Activated CD8-positive, alpha-beta memory T cell treated with anti-CD3 and anti-CD28 coated beads, Interleukin-2, amount 50 U/mL, for 48 hours (primary cell): ENCODE data around the gene ACTC1.

Experiments
- DNase-seq: peaks from one replicate; pipeline ENCODE4 v3.0.0-alpha.2; 2020

Gene ACTC1

GRCh38 chr15:34799149-34800101, 4.1 kb upstream of the ACTC1 start:
- DNase-seq = no peak

- no peak for DNase-seq
Observed at GRCh38 chr15:34796847-34797435, 1.6 kb upstream of the ACTC1 start.

GRCh38 chr15:34794590-34795206, 651 bp downstream of the ACTC1 start:
- no peak for DNase-seq

GRCh38 chr15:34793901-34794300, 1.4 kb downstream of the ACTC1 start:
- DNase-seq = no peak

GRCh38 chr15:34793071-34793470, 2.3 kb downstream of the ACTC1 start:
- DNase-seq = no peak

GRCh38 chr15:34791701-34792100, 3.6 kb downstream of the ACTC1 start:
- no peak for DNase-seq

GRCh38 chr15:34790121-34790520, 5.2 kb downstream of the ACTC1 start:
- DNase-seq = no peak

GRCh38 chr15:34789326-34789725, 6.0 kb downstream of the ACTC1 start:
- no peak for DNase-seq

- DNase-seq = no peak
Observed at GRCh38 chr15:34786206-34786605, 9.1 kb downstream of the ACTC1 start.

- no peak for DNase-seq
Observed at GRCh38 chr15:34783991-34784390, 11.4 kb downstream of the ACTC1 start.

GRCh38 chr15:34783431-34783830, 11.9 kb downstream of the ACTC1 start:
- no peak for DNase-seq

- DNase-seq = no peak
Observed at GRCh38 chr15:34782901-34783300, 12.4 kb downstream of the ACTC1 start.

- DNase-seq = no peak
Observed at GRCh38 chr15:34780725-34781124, 14.6 kb downstream of the ACTC1 start.

- no peak for DNase-seq
Observed at GRCh38 chr15:34776606-34777105, 18.7 kb downstream of the ACTC1 start.

- no peak for DNase-seq
Observed at GRCh38 chr15:34773917-34774316, 21.4 kb downstream of the ACTC1 start.

GRCh38 chr15:34773013-34773412, 22.3 kb downstream of the ACTC1 start:
- DNase-seq = no peak

GRCh38 chr15:34772312-34772711, 23.0 kb downstream of the ACTC1 start:
- no peak for DNase-seq

- DNase-seq = no peak
Observed at GRCh38 chr15:34769711-34770110, 25.6 kb downstream of the ACTC1 start.

- DNase-seq = no peak
Observed at GRCh38 chr15:34768530-34768929, 26.8 kb downstream of the ACTC1 start.

- no peak for DNase-seq
Observed at GRCh38 chr15:34765741-34766140, 29.6 kb downstream of the ACTC1 start.

- no peak for DNase-seq
Observed at GRCh38 chr15:34760909-34761308, 34.4 kb downstream of the ACTC1 start.

- no peak for DNase-seq
Observed at GRCh38 chr15:34759992-34760391, 35.4 kb downstream of the ACTC1 start.

GRCh38 chr15:34759347-34759746, 36.0 kb downstream of the ACTC1 start:
- no peak for DNase-seq

GRCh38 chr15:34757262-34757661, 38.1 kb downstream of the ACTC1 start:
- no peak for DNase-seq
